GM12801 (cell line): ENCODE data around the gene CLN5.

ENCODE experiments used
- CTCF ChIP-seq: IDR thresholded peaks from one replicate; pipeline ENCODE4 v1.5.1; 2011; ENCODE audit warnings: control low read depth; ENCODE audit not compliant: insufficient read length; ENCODE audit errors: extremely low read depth

CLN5 gene

GRCh38 chr13:77038907-77039480 lies 47.1 kb downstream of the CLN5 start:
- TF ChIP-seq CTCF, result no peak

- TF ChIP-seq CTCF, result no peak
These were observed 48.2 kb downstream of the CLN5 start for GRCh38 chr13:77040076-77040475.

- no peak for TF ChIP-seq CTCF
These were observed 49.0 kb downstream of the CLN5 start for GRCh38 chr13:77040835-77041234.

GRCh38 chr13:77042566-77043177 lies 50.8 kb downstream of the CLN5 start:
- no peak for TF ChIP-seq CTCF

- no peak for TF ChIP-seq CTCF
These were observed 55.9 kb downstream of the CLN5 start for GRCh38 chr13:77047649-77048343.

GRCh38 chr13:77048681-77049080 lies 56.8 kb downstream of the CLN5 start:
- no peak for TF ChIP-seq CTCF

- TF ChIP-seq CTCF, result no peak
These were observed 61.3 kb downstream of the CLN5 start for GRCh38 chr13:77053192-77053591.
